ENCODE data around the gene TGFBR1. TPM values are rescaled to one million over a fixed set of nuclear protein-coding genes. Genes with fewer than 3 reads are reported as not detected.

The TGFBR1 gene
- polyA plus RNA-seq, 1 of the 3 experiments (the other 2 are of a cell fraction), result 15.3 TPM

DNA sequence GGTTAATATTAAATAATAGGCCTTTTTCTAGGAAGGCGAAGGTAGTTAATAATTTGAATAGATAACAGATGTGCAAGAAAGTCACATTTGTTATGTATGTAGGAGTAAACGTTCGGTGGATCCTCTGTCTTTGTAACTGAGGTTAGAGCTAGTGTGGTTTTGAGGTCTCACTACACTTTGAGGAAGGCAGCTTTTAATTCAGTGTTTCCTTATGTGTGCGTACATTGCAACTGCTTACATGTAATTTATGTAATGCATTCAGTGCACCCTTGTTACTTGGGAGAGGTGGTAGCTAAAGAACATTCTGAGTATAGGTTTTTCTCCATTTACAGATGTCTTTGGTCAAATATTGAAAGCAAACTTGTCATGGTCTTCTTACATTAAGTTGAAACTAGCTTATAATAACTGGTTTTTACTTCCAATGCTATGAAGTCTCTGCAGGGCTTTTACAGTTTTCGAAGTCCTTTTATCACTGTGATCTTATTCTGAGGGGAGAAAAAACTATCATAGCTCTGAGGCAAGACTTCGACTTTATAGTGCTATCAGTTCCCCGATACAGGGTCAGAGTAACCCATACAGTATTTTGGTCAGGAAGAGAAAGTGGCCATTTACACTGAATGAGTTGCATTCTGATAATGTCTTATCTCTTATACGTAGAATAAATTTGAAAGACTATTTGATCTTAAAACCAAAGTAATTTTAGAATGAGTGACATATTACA, 45.7 kb downstream of the TGFBR1 start:
- CTCF ChIA-PET, result interaction anchor here (1.0 to 2.0 kb wide), 3 partner anchors 9 to 152 kb away, joined by 4 to 10 read pairs (median 5); no protein-coding TSS in a partner anchor

More for the DNA sequence above, 45.7 kb downstream of the TGFBR1 start:
- H3K9ac ChIP-seq, result no peak overlapping the region
- TF ChIP-seq TCF12 (IDR thresholded peaks at IDR 0.05) (no peak), FOXJ3 (CRISPR knock-in tag; IDR thresholded peaks at IDR 0.05) (no peak), MXI1 (IDR thresholded peaks at IDR 0.05; ENCODE audit: low read depth, low read length) (no peak), NRF1 (IDR thresholded peaks at IDR 0.05; ENCODE audit: low read depth, low read length) (no peak), TEAD4 (IDR thresholded peaks at IDR 0.05; ENCODE audit: borderline replicate concordance, insufficient read depth) (no peak), USF1 (IDR thresholded peaks at IDR 0.05; ENCODE audit: borderline replicate concordance, low read depth) (no peak), SIN3A (IDR thresholded peaks at IDR 0.05; ENCODE audit: borderline replicate concordance, low read depth, low read length) (no peak), FOXM1 (IDR thresholded peaks at IDR 0.05; ENCODE audit: low read depth) (no peak), RXRA (IDR thresholded peaks at IDR 0.05; ENCODE audit: borderline replicate concordance, low read depth) (no peak), REST (IDR thresholded peaks at IDR 0.05; ENCODE audit: low read depth, low read length) (no peak), NFIC (IDR thresholded peaks at IDR 0.05; ENCODE audit: borderline replicate concordance) (no peak), RFX5 (IDR thresholded peaks at IDR 0.05; ENCODE audit: low read length) (no peak), GABPA (IDR thresholded peaks at IDR 0.05; ENCODE audit: low read depth) (no peak), JUND (IDR thresholded peaks at IDR 0.05) (no peak)
- TF ChIP-seq, protein P1, sequence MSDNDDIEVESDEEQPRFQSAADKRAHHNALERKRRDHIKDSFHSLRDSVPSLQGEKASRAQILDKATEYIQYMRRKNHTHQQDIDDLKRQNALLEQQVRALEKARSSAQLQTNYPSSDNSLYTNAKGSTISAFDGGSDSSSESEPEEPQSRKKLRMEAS (IDR thresholded peaks at IDR 0.05; ENCODE audit: low read depth), result no peak
- no peak overlapping the region for H2AFZ ChIP-seq (ENCODE audit: low read depth)
- H3K9me2 ChIP-seq, result no peaks in the 10 kb centered on the region
- no peaks in the 10 kb centered on the region for H3K9me3 ChIP-seq
- H3K36me3 ChIP-seq (replicated peaks in 1 of 2; ENCODE audit: control insufficient read depth in 1 of 2, insufficient read depth in 2 of 2, low read length in 1 of 2), result peaks cover 53 to 67% of the 10 kb centered on the region in 2 experiments
- POLR2A ChIA-PET, result no interaction called here
- H3K4me2 ChIP-seq, result no peak overlapping the region
- H3K4me3 ChIP-seq (ENCODE audit: low read depth in 2 of 2, low read length in 1 of 2), result no peak overlapping the region
- DNase-seq, result no peak
- 91% methylated on average over 8 of the region's 8 CpGs for WGBS (ENCODE audit: low lambda C conversion rate)
- H3K4me1 ChIP-seq (ENCODE audit: control insufficient read depth in 1 of 2, insufficient read depth in 2 of 2, low read depth in 1 of 2, low read length in 1 of 2), result no peaks in the 10 kb centered on the region
- H3K27ac ChIP-seq (ENCODE audit: low read depth in 2 of 2, low read length in 1 of 2), result no peak overlapping the region
- no peaks in the 10 kb centered on the region for H3K27me3 ChIP-seq (ENCODE audit: insufficient read depth)
- peaks cover 8% of the 10 kb centered on the region for H3F3A ChIP-seq (replicated peaks; ENCODE audit: insufficient read depth)
- H4K20me1 ChIP-seq (ENCODE audit: insufficient read depth), result no peaks in the 10 kb centered on the region
- H3K79me2 ChIP-seq (ENCODE audit: insufficient read depth), result no peaks in the 10 kb centered on the region
